HG02943 (cell line): ENCODE data around the gene FGFR2.

Experiments
- ATAC-seq: cut with Tn5 transposase; IDR thresholded peaks from one replicate; pipeline ENCODE4 v1.9.1; 2021; ENCODE audit warnings: mild to moderate bottlenecking, low read depth, moderate library complexity; ENCODE audit not compliant: unreplicated experiment

FGFR2 gene

GRCh38 chr10:121598263-121599249, at the start of gene FGFR2:
TSS of gene FGFR2 (minus strand) at chr10:121598444. CDS start at chr10:121593817, 4,627 bp downstream.
- ATAC-seq: peak; percentile 86

- no peak for ATAC-seq
Observed at GRCh38 chr10:121647401-121647800, 49.2 kb upstream of the FGFR2 start.

GRCh38 chr10:121645696-121646095, 47.5 kb upstream of the FGFR2 start:
- ATAC-seq: no peak

- no peak for ATAC-seq
Observed at GRCh38 chr10:121644501-121644900, 46.3 kb upstream of the FGFR2 start.

- no peak for ATAC-seq
Observed at GRCh38 chr10:121640266-121640665, 42.0 kb upstream of the FGFR2 start.

GRCh38 chr10:121639416-121639815, 41.2 kb upstream of the FGFR2 start:
- ATAC-seq: no peak

GRCh38 chr10:121637437-121637836, 39.2 kb upstream of the FGFR2 start:
- no peak for ATAC-seq

- no peak for ATAC-seq
Observed at GRCh38 chr10:121633056-121633455, 34.8 kb upstream of the FGFR2 start.

- no peak for ATAC-seq
Observed at GRCh38 chr10:121631365-121632029, 33.3 kb upstream of the FGFR2 start.

- ATAC-seq: no peak
Observed at GRCh38 chr10:121628859-121629258, 30.6 kb upstream of the FGFR2 start.

GRCh38 chr10:121627876-121628581, 29.8 kb upstream of the FGFR2 start:
- no peak for ATAC-seq

GRCh38 chr10:121624836-121625486, 26.7 kb upstream of the FGFR2 start:
- ATAC-seq: no peak

- no peak for ATAC-seq
Observed at GRCh38 chr10:121618906-121619305, 20.7 kb upstream of the FGFR2 start.

- ATAC-seq: no peak
Observed at GRCh38 chr10:121617176-121617575, 18.9 kb upstream of the FGFR2 start.

- no peak for ATAC-seq
Observed at GRCh38 chr10:121616291-121616690, 18.0 kb upstream of the FGFR2 start.

GRCh38 chr10:121615836-121616235, 17.6 kb upstream of the FGFR2 start:
- ATAC-seq: no peak

- no peak for ATAC-seq
Observed at GRCh38 chr10:121615435-121615793, 17.2 kb upstream of the FGFR2 start.

- no peak for ATAC-seq
Observed at GRCh38 chr10:121614613-121615434, 16.6 kb upstream of the FGFR2 start.

GRCh38 chr10:121613456-121613855, 15.2 kb upstream of the FGFR2 start:
- no peak for ATAC-seq
